Stimulated activated naive B cell treated with anti-CD40 and anti-IgM and Interleukin-4, amounts not matched to agents 10 μg/mL and 1 μg/mL and 100 μg/mL, for 72 hours (primary cell): ENCODE measurements around the gene ACP1.

Experiments used
- ATAC-seq, 2 donors: fragments of 150-1000 bp; cut with Tn5 transposase; replicated peaks; 2 replicates each; pipeline ENCODE4 v1.10.0; 2021; ENCODE audit warnings: moderate library complexity in 1 of 2
- DNase-seq: peaks from one replicate; pipeline ENCODE4 v3.0.0; 2021
- H3K27ac Mint-ChIP-seq: one replicate; pipeline ENCODE4 v1.8.0; 2022; ENCODE audit warnings: mild to moderate bottlenecking, mixed read lengths
- H3K27me3 Mint-ChIP-seq, 2 donors: one replicate each; pipeline ENCODE4 v1.8.0; 2022; ENCODE audit warnings: mixed read lengths in 2 of 2
- H3K36me3 Mint-ChIP-seq, 2 donors: one replicate each; pipeline ENCODE4 v1.8.0; 2022; ENCODE audit warnings: mixed read lengths in 2 of 2, mild to moderate bottlenecking in 1 of 2
- H3K4me1 Mint-ChIP-seq, 2 donors: one replicate each; pipeline ENCODE4 v1.8.0; 2022; ENCODE audit warnings: mixed read lengths in 2 of 2, mild to moderate bottlenecking in 1 of 2
- H3K4me3 Mint-ChIP-seq, 2 donors: one replicate each; pipeline ENCODE4 v1.8.0; 2022; ENCODE audit warnings: mild to moderate bottlenecking in 2 of 2, mixed read lengths in 2 of 2, moderate library complexity in 1 of 2
- H3K9me3 Mint-ChIP-seq, 2 donors: one replicate each; pipeline ENCODE4 v1.8.0; 2022; ENCODE audit warnings: mixed read lengths in 2 of 2, mild to moderate bottlenecking in 1 of 2

Gene ACP1

DNA sequence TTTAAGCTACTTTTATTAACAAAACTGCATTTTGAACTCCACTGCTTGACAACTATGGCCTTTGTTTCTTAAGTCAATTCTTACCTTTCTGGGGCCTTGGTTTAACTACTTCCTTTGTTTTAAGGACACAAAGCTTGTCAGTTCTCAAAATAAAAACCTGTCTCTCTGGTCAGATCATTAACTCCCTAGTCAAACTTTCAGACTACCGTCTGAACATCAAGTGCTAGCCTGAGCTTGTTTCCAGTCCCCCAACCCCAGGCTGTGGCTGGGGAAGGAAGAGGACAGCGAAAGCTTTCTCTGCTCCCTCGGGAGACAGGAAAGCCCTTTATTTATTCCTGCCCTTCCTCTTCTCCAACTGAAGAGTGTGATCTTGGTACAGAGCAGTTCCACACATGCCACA, 2.6 kb upstream of the ACP1 start:
- H3K27ac Mint-ChIP-seq = no peak overlapping the region
- peaks cover 3 to 20% of the 10 kb centered on the region in 2 donors for H3K36me3 Mint-ChIP-seq
- no peaks in the 10 kb centered on the region for H3K27me3 Mint-ChIP-seq
- peaks cover 4 to 8% of the 10 kb centered on the region in 2 donors for H3K9me3 Mint-ChIP-seq
- H3K4me1 Mint-ChIP-seq = peaks cover 6 to 8% of the 10 kb centered on the region in 2 donors
- ATAC-seq = no peak
- DNase-seq = no peak
- H3K4me3 Mint-ChIP-seq = no peak overlapping the region

GRCh38 chr2:263022-263738, 1.6 kb upstream of the ACP1 start:
- no peak for DNase-seq
- peaks cover 15% of the 10 kb centered on the region in 2 donors for H3K4me1 Mint-ChIP-seq
- H3K27me3 Mint-ChIP-seq = no peaks in the 10 kb centered on the region
- no peak for ATAC-seq
- H3K9me3 Mint-ChIP-seq = peaks cover 2 to 3% of the 10 kb centered on the region in 2 donors
- peak overlapping the region; percentile 90 to 94 for H3K4me3 Mint-ChIP-seq
- H3K27ac Mint-ChIP-seq = peak overlapping the region; percentile 69
- H3K36me3 Mint-ChIP-seq = peaks cover 3 to 28% of the 10 kb centered on the region in 2 donors

DNA sequence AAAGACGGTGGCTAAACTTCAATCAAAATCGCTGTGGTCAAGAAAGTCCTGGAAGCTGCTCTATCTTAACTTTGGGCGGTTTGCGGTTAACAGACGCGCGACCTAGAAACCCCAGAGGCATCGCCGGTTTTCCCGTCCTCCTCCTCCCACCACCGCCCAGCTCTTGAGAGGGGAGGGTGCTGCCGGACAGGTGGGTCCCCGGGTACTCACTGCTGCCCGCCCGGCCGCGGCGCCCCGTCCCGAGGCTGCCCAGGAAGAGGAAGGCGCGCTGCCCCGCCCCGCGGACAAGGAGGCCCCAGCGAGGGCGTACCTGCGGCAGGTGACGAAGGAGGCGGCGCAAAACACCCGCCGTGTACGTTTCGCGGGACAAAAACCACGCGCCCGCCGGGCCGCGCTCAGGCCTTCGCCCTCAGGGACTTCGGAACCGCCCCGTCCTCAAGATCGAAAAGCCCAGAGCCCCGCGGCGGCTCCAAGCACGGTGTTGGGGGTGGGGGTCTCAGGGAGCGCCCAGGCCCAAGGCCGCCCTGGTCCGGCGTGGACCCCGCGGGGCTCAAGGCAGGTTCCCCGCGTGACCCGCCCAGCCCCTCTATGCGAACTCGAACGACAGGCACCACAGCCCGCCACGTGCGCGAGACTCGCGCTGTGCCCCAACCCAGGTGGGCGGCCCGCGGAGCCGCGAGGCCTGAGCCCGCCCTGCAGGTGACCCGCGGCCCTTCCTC, 814 bp upstream of the ACP1 start, which contains the start of gene SH3YL1:
TSS of gene SH3YL1 (minus strand) at position 259 of the 719 bp plus-strand sequence. CDS start at position 211, 48 bp downstream.
- peaks cover 17 to 21% of the 10 kb centered on the region in 2 donors for H3K4me1 Mint-ChIP-seq
- peaks cover 1 to 24% of the 10 kb centered on the region in 2 donors for H3K36me3 Mint-ChIP-seq
- H3K9me3 Mint-ChIP-seq = no peaks in the 10 kb centered on the region
- ATAC-seq (peak; percentile 44 to 54), DNase-seq (peak; percentile 25)
- peak within 1 kb of the TSS; percentile 97 for H3K27ac Mint-ChIP-seq
- H3K4me3 Mint-ChIP-seq = peak within 1 kb of the TSS; percentile 90 to 94
- no peaks in the 10 kb centered on the region for H3K27me3 Mint-ChIP-seq

GRCh38 chr2:268323-268722, 3.6 kb downstream of the ACP1 start:
- Mint-ChIP-seq H3K27ac (no peak overlapping the region), H3K4me3 (no peak overlapping the region), H3K9me3 (no peaks in the 10 kb centered on the region), H3K4me1 (peaks cover 35 to 48% of the 10 kb centered on the region in 2 donors), H3K36me3 (peaks cover 11 to 36% of the 10 kb centered on the region in 2 donors), H3K27me3 (no peaks in the 10 kb centered on the region)
- ATAC-seq (no peak), DNase-seq (no peak)

- H3K9me3 Mint-ChIP-seq = no peaks in the 10 kb centered on the region
- DNase-seq = no peak
- H3K27me3 Mint-ChIP-seq = no peaks in the 10 kb centered on the region
- H3K4me3 Mint-ChIP-seq = no peak overlapping the region
- no peak for ATAC-seq
- peaks cover 34 to 51% of the 10 kb centered on the region in 2 donors for H3K4me1 Mint-ChIP-seq
- H3K27ac Mint-ChIP-seq = no peak overlapping the region
- peaks cover 12 to 37% of the 10 kb centered on the region in 2 donors for H3K36me3 Mint-ChIP-seq
These were observed 4.7 kb downstream of the ACP1 start for GRCh38 chr2:269356-270030.

- Mint-ChIP-seq H3K36me3 (peaks cover 16 to 40% of the 10 kb centered on the region in 2 donors), H3K4me1 (peaks cover 37 to 64% of the 10 kb centered on the region in 2 donors), H3K4me3 (no peak overlapping the region), H3K27ac (no peak overlapping the region), H3K9me3 (no peaks in the 10 kb centered on the region), H3K27me3 (no peaks in the 10 kb centered on the region)
- ATAC-seq = no peak
- DNase-seq = no peak
These were observed 6.1 kb downstream of the ACP1 start for GRCh38 chr2:270861-271260.

DNA sequence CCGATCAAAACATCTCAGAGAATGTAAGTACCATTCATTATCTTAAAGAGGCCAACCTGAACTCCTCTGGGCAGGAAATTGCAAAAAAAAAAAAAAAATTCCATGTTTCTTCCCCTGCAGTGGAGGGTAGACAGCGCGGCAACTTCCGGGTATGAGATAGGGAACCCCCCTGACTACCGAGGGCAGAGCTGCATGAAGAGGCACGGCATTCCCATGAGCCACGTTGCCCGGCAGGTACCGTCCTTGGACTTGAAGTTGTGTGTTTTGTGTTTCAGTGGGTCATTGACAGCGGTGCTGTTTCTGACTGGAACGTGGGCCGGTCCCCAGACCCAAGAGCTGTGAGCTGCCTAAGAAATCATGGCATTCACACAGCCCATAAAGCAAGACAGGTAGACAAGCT, 7.2 kb downstream of the ACP1 start:
- H3K27me3 Mint-ChIP-seq = no peaks in the 10 kb centered on the region
- H3K9me3 Mint-ChIP-seq = no peaks in the 10 kb centered on the region
- peaks cover 16 to 45% of the 10 kb centered on the region in 2 donors for H3K36me3 Mint-ChIP-seq
- H3K27ac Mint-ChIP-seq = no peak overlapping the region
- peaks cover 34 to 60% of the 10 kb centered on the region in 2 donors for H3K4me1 Mint-ChIP-seq
- ATAC-seq (no peak), DNase-seq (no peak)
- H3K4me3 Mint-ChIP-seq = no peak overlapping the region

DNA sequence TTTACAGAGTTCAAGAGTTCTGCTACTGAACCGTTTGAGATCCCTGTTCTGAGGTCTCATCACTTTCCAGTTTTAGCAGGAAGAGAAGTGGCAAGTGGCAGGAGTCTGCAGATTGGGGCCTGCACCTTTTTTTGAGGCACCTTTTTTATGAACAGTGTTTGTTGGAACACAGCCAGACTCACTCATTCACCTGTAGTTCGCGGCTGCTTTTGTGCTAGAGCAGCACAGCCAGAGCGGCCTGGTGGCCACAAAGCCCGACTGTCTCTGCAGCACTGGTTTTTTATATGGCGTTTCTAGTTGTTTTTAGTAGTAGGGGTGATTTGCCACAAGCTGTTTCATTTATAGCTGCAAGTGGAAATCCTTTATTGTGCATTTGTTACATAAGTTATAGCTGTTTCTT, 8.6 kb downstream of the ACP1 start:
- DNase-seq (no peak), ATAC-seq (no peak)
- peaks cover 25 to 47% of the 10 kb centered on the region in 2 donors for H3K4me1 Mint-ChIP-seq
- no peaks in the 10 kb centered on the region for H3K27me3 Mint-ChIP-seq
- H3K4me3 Mint-ChIP-seq = no peak overlapping the region
- no peak overlapping the region for H3K27ac Mint-ChIP-seq
- H3K36me3 Mint-ChIP-seq = peaks cover 23 to 42% of the 10 kb centered on the region in 2 donors
- no peaks in the 10 kb centered on the region for H3K9me3 Mint-ChIP-seq

DNA sequence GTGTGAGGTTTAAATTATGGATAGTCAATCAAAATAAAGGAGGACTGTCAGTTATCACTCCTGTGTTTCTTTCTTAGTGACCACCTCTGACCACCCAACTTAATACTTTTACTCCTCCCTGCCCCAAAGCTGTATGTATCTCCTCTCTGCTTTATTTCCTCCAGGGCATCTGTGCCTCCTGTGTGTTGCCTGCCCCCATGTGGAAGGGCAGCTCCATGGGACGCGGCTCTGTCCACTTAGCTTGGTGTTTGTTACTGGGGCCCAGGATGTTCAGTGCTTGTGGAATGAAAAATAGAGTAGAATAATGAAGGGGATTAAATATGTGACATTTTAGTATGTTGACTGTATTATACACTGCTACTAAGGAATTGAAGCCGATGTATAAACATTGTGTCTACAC, 9.8 kb downstream of the ACP1 start:
- H3K9me3 Mint-ChIP-seq = no peaks in the 10 kb centered on the region
- no peak overlapping the region for H3K27ac Mint-ChIP-seq
- no peaks in the 10 kb centered on the region for H3K27me3 Mint-ChIP-seq
- no peak for DNase-seq
- ATAC-seq = no peak
- peaks cover 23 to 39% of the 10 kb centered on the region in 2 donors for H3K4me1 Mint-ChIP-seq
- H3K4me3 Mint-ChIP-seq = no peak overlapping the region
- peaks cover 23 to 40% of the 10 kb centered on the region in 2 donors for H3K36me3 Mint-ChIP-seq

- no peak overlapping the region for H3K4me3 Mint-ChIP-seq
- ATAC-seq (peak; percentile 81 to 91), DNase-seq (no peak)
- H3K4me1 Mint-ChIP-seq = peaks cover 16 to 29% of the 10 kb centered on the region in 2 donors
- peaks cover 23 to 40% of the 10 kb centered on the region in 2 donors for H3K36me3 Mint-ChIP-seq
- no peak overlapping the region for H3K27ac Mint-ChIP-seq
- no peaks in the 10 kb centered on the region for H3K27me3 Mint-ChIP-seq
- no peaks in the 10 kb centered on the region for H3K9me3 Mint-ChIP-seq
These were observed 10.7 kb downstream of the ACP1 start for GRCh38 chr2:275466-275865.

DNA sequence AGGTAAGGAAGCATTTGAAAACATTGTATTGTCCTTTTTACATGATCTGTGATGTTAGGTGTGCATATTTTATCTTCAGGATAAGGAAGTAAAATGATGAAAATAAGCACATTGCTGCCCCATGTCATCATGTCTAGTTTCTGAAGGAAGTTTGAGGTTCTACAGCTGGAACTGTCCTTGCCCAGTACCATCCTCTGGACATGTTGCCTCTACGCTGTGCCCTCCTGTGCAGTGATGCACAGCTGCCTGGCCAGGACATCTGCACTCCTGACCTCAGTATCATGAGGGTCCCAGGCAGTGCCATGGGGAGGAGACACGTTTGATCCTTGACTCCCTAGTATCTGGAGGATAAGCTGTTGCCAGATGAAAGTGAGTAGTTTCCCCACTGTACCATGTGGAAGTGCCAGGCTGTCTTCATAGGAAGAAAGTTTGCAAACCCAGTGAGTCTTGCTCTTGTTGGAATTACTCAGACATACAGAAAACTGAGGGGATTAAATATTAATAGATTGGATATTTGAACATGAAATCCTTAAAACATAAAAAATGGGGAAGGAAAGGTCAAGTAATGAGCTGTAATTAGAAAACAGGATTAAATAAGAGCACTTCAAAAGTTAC, 13.7 kb downstream of the ACP1 start:
- Mint-ChIP-seq H3K4me1 (peaks cover 7 to 15% of the 10 kb centered on the region in 2 donors), H3K4me3 (no peak overlapping the region), H3K36me3 (peaks cover 24 to 35% of the 10 kb centered on the region in 2 donors), H3K27ac (no peak overlapping the region), H3K9me3 (no peaks in the 10 kb centered on the region), H3K27me3 (no peaks in the 10 kb centered on the region)
- ATAC-seq = no peak
- no peak for DNase-seq

GRCh38 chr2:278927-279320, 14.2 kb downstream of the ACP1 start:
- Mint-ChIP-seq H3K9me3 (no peaks in the 10 kb centered on the region), H3K27ac (no peak overlapping the region), H3K36me3 (peaks cover 24 to 37% of the 10 kb centered on the region in 2 donors), H3K4me3 (no peak overlapping the region), H3K27me3 (no peaks in the 10 kb centered on the region), H3K4me1 (peaks cover 7 to 15% of the 10 kb centered on the region in 2 donors)
- ATAC-seq (no peak), DNase-seq (no peak)

- no peaks in the 10 kb centered on the region for H3K27me3 Mint-ChIP-seq
- no peak overlapping the region for H3K4me3 Mint-ChIP-seq
- no peak for ATAC-seq
- no peak overlapping the region for H3K27ac Mint-ChIP-seq
- peaks cover 24 to 37% of the 10 kb centered on the region in 2 donors for H3K36me3 Mint-ChIP-seq
- no peak for DNase-seq
- H3K4me1 Mint-ChIP-seq = peaks cover 7 to 14% of the 10 kb centered on the region in 2 donors
- H3K9me3 Mint-ChIP-seq = no peaks in the 10 kb centered on the region
These were observed 14.6 kb downstream of the ACP1 start for GRCh38 chr2:279366-279765.
